ENCODE measurements around the gene LPGAT1. TPM values are rescaled to one million over a fixed set of nuclear protein-coding genes. Genes with fewer than 3 reads are reported as not detected.

Gene LPGAT1
- total RNA-seq, 1 donor from 2014 or later, result 70.4 TPM

- DNase-seq, result peak; percentile 11
These were observed 1.8 kb downstream of the LPGAT1 start for GRCh38 chr1:211828584-211829342.

GRCh38 chr1:211827051-211827450, 3.5 kb downstream of the LPGAT1 start:
- no peak for DNase-seq

GRCh38 chr1:211825980-211826379, 4.6 kb downstream of the LPGAT1 start:
- no peak for DNase-seq

DNA sequence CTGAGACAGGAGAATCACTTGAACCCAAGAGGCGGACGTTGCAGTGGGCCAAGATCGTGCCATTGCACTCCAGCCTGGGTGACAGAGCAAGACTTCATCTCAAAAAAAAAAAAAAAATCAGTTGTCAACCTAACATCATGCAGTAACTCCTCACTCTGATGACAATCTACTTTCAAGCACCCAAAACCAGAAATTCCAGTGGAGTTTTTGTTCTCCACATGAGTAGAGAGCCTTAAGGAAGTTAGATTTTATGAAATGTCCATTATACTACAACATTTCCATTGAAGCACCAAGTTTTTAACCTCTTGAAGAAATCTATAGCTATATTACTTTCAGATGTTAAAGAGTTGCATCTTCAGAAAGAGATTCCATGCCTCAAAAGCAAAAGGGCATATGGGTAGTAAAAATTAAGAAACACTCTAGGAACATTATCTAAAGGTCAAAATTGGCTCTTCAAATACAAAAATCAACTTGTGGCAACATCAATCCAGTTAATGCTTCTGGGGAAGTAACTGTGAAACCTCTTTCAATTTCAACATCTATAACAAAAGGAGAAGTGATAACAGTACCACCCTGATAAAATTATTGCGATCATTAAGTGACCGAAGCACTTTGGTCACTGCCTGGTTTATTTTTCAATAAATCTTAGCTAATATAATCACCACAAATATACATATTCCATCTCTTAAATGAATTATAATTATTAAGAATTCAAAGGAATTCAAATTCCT, 7.7 kb downstream of the LPGAT1 start:
- DNase-seq, result no peak

DNA sequence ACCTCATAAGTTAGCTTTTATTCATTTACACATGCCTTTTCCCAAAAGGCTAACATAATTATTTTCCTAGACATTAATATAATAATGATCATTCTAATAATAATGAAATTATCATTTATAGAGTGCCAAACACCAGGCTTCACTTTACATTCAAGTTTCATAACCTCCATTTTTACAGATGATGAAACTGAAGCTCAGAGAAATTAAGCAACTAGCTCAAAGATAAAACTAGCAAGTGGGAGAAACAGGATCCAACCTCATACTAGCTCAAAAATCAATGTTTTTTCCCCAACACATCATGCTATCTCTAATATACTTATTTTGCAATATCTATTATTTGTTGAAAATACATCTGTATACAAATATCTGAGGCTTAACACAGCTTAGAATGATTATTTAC, 14.0 kb downstream of the LPGAT1 start:
- DNase-seq, result no peak

GRCh38 chr1:211814313-211814712, 16.2 kb downstream of the LPGAT1 start:
- DNase-seq, result peak; percentile 7

DNA sequence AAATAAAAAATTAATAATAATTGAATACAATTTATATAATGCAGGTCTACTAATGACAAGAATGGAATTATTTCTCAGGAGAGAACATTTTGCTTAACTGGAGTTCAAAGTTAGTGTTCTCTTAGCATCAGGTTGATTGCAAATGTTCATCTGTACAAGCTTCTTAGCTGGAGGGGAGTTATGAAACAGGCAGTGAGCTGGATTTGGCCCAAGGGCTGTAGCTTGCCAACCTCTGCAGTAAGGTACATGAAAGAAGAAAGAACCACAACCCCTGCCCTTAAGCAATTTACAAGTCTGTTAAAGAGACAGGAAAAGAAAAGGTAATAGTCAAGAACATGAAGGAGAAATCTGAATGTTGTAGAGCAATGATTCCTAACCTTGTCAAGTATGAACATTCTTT, 17.0 kb downstream of the LPGAT1 start:
- peak; percentile 17 for DNase-seq

- DNase-seq, result no peak
These were observed 18.0 kb downstream of the LPGAT1 start for GRCh38 chr1:211812584-211812983.

DNA sequence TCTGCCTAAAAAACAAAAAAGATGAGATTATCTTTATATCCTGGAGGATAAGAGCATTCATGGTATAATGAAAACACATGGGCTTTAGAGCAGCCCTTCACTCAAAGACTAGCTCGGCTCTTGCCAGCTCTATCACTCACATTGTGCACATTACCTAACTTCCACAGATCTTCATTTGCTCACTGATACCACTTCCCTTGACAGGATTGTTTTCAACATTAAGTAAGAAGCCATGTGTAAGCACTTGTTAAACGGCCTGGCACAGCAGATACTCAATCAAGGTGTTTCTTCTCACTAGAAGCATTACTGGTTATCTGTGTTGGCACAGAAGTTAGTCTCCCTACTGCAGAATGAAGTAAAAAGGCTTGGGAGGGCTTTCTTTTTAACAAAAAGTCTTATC, 18.7 kb downstream of the LPGAT1 start:
- no peak for DNase-seq

DNA sequence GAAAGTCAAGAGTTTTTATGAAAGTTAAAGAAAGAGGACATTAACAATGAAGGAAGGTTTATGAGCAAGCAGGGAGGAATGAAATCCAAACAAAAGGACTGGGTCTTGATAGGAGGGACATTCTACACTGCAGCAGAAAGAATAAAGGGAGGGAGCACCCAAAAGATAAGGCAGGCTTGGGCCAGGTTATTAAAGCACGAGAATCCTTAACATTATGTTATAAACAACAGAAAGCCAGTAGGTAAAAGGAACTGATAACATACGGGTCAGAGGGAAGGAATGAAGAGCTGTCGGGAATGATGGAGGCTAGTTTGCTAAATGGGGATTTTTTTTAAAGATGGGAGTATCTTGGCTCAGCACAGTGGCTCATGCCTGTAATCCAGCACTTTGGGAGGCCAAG, 19.4 kb downstream of the LPGAT1 start:
- no peak for DNase-seq

GRCh38 chr1:211808475-211808874, 22.1 kb downstream of the LPGAT1 start:
- no peak for DNase-seq

DNA sequence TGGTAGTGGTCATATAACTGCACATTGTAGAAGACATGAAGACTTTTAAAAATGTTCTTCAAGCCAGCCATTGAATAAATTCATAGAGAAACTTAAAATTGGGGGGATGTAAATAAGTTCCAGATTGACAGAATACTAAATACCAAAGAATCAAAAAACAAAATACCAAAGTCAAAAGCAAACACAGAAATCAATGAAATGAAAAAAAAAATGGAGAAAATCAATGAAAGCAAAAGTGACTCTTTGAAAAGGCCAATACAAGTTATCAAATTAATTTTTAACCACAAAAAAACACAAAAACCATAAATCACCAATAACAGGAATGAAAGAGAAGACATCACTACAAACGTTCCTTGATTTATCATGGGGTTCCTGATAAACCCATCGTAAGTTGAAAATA, 25.6 kb downstream of the LPGAT1 start:
- DNase-seq, result no peak

DNA sequence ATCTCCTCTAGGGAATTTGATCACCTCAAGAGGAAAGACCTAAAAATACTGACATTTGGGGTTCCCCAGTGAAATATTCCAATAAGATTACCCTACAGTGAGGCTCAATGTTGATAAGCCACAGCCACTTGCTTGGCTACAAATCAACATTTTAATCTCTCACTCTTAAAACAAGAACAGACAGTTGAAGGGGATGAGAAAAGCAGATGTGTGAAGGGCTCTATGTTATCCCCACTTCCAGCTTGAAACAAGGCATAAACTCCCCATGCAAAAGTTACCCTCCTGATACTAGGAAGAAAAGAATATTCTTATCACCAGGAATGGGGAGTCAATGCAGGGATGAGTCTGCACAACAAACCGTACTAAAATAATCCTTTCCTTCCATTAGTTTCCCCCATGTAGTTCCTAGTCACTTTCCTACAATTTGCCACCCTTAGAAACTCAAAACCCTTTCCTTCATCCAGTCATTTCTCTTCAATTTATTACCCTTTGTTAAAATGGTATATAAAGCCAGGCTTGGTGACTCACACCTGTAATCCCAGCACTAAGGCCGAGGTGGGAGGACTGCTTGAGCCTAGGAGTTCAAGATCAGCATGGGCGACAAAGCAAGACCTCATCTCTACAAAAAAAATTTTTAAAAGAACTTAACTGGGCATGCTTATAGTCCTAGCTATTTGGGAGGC, 29.5 kb downstream of the LPGAT1 start:
- DNase-seq, result no peak

DNA sequence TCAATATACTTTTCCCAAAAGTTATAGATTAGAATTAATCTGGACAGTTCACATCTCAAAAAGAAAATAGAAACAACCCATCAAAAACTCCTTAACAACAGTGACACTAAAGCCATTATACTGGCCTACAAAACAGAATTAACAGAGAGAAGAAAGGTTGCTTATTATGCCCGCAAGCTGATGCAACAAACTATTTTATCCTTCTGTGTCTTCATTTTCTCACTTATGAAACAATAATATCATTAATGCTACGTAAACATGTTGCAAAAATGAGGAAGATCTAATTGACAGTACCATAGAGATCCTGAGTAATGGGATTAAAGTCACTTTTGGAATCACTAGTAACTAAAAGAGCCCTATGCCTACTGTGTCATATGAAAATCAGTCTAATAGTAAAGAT, 32.6 kb downstream of the LPGAT1 start:
- no peak for DNase-seq

GRCh38 chr1:211791979-211792378, 38.6 kb downstream of the LPGAT1 start:
- DNase-seq, result no peak

- no peak for DNase-seq
These were observed 40.7 kb downstream of the LPGAT1 start for GRCh38 chr1:211789641-211790464.

DNA sequence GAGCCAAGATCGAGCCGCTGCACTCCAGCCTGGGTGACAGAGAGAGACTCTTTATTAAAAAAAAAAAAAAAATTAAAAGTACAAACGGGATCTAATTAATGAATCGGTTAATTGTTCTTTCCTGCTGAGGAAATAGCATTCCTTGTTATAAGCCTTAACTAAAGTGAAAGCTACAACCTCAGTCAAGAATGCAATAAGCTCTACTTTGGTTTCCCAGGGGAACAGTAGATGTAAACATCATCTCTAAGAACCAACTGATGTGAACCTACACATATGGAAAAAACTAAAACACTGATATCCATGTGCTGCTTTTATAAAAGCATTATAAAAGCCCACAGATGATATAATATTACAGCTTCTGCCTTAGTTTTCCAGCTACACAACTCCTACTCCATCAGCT, 41.9 kb downstream of the LPGAT1 start:
- peak; percentile 15 for DNase-seq

DNA sequence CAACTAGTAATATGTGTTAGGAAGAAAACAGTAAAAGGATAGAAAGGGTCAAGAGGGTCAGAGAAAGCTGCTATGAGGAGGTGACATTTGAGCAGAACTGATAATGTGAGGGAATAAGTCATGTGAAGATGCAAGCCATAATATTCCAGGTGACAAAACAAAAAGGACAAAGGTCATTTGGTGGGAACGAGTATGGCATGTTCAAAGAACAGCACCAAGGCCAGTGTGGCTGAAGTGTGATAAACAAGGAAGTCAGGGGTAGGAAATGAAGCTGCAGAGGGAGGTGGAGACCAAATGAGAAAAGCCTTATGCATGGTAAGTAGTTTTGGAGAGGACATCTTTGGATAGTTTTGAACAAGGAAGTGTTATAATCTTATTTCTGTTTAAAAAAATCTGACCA, 46.7 kb downstream of the LPGAT1 start:
- DNase-seq, result no peak

- no peak for DNase-seq
These were observed 47.3 kb downstream of the LPGAT1 start for GRCh38 chr1:211783266-211783665.

DNA sequence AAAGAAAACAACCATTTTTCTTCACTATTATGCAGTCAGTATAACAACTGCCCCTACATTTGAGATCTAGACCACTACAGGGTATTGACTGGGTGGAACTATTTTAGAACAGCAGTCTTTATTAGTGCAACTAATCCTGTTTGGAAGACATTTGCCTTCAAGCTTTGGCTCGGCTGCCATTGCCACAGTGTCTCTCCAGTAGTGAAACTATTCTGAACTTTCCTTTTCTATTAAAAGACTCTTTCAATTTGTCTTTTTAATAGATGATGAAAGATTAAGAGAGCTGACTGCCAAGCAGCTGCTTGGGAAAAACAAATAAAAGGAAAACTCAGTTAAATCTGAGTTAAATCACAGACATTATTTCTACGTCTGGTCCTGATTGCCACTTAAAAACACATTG, 49.3 kb downstream of the LPGAT1 start:
- peak; percentile 33 for DNase-seq

DNA sequence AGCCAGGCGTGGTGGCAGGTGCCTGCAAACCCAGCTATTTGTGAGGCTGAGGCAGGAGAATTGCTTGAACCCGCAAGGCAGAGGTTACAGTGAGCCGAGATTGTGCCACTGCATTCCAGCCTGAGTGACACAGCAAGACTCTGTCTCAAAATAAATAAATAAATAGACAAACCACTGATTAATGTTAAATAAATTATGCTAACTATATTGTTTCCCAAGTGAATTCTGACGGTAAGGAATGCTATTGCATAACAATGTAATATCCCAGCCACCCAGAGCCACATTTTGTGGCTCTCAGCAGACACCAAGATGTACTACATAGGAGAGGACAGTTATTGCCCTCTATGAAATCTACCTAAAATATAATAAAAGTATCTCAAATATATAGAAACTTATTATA, 55.4 kb downstream of the LPGAT1 start:
- no peak for DNase-seq

DNA sequence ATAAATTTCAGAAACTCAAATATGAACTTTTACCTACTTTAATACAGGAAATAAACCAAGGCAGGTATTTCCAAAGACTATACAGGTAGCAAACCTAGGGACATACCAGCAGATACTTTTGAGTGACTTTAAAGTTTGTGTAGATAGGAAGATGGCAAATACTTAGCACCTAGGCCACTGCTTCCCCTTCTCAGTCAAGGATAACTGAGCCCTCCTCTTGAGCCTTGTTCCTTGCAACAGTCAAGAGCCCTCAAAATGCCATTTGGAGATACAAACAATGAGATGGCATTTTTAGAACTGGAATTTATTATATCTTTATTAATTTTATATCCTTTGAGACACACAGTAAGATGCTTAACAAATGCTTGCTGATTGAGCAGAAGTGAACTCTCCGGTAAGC, 65.9 kb downstream of the LPGAT1 start:
- DNase-seq, result no peak
